ENCODE data around the gene GCNT2. TPM values are rescaled to one million over a fixed set of nuclear protein-coding genes. Genes with fewer than 3 reads are reported as not detected.
"Not testable (repeated sequence)": the region's sequence is repeated elsewhere in the genome, so short reads cannot be mapped to it uniquely, and the experiment has no call there.

The GCNT2 gene
- total RNA-seq, 1 donor from 2014 or later: 27.4 TPM

DNA sequence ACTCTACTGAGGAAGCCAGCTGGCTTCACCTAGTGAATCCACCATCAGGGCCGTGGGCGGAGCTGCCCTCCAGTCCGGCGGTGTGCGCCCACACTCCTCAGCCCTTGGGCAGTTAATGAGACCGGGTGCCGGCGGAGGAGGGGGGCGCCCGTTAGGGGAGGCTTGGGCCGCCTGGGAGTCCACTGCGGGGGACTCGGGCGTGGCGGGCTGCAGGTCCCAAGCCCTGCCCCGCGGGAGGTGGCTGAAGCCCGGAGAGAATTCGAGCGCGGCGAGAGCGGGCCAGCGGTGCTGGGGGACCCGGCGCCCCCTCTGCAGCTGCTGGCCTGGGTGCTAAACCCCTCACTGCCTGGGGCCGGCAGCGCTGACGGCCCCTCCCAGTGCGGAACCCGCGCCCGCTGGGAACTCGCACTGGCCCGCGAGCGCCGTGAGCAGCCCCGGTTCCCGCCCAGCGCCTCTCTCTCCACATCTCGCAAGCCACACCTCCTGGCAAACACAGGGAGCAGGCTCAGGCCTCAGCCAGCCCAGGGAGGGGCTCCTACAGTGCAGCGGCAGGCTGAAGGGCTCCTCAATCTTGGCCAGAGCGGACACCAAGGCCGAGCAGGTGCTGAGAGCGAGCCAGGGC, 38.4 kb upstream of the GCNT2 start:
- ATAC-seq (no peak), DNase-seq (no peak)

DNA sequence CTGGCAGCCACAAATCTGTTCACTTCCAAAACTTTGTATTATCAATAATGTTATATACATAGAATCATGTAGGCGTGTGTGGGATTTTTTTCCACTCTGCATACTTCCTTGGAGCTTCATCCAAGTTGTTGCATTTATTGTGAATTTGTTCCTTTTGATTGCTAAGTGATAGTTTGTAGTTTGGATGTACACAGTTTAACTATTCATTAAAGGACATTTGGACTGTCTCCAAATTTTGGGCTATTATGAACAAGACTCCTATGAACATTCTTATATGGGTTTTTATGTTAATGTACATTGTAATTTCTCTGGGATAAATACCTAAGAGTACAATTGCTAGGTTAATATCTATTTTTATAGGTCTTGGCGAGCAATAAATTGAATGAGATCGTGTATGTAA, 36.2 kb upstream of the GCNT2 start:
- Histone ChIP-seq H3K27ac (no peak overlapping the region), H3K9me3 (no peaks in the 10 kb centered on the region), H3K4me3 (no peak overlapping the region), H3K36me3 (no peaks in the 10 kb centered on the region), H3K4me1 (no peaks in the 10 kb centered on the region), H3K27me3 (no peaks in the 10 kb centered on the region)
- intact Hi-C loops (cut with DNase I): no loop called here
- TF ChIP-seq, protein P1, sequence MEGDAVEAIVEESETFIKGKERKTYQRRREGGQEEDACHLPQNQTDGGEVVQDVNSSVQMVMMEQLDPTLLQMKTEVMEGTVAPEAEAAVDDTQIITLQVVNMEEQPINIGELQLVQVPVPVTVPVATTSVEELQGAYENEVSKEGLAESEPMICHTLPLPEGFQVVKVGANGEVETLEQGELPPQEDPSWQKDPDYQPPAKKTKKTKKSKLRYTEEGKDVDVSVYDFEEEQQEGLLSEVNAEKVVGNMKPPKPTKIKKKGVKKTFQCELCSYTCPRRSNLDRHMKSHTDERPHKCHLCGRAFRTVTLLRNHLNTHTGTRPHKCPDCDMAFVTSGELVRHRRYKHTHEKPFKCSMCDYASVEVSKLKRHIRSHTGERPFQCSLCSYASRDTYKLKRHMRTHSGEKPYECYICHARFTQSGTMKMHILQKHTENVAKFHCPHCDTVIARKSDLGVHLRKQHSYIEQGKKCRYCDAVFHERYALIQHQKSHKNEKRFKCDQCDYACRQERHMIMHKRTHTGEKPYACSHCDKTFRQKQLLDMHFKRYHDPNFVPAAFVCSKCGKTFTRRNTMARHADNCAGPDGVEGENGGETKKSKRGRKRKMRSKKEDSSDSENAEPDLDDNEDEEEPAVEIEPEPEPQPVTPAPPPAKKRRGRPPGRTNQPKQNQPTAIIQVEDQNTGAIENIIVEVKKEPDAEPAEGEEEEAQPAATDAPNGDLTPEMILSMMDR (IDR thresholded peaks at IDR 0.05): no peak
- DNase-seq (no peak), ATAC-seq (no peak)

More for the DNA sequence above, 38.4 kb upstream of the GCNT2 start:
- TF ChIP-seq, protein P1 (IDR thresholded peaks at IDR 0.05): no peak
- no peak overlapping the region for H3K27ac ChIP-seq
- no peaks in the 10 kb centered on the region for H3K27me3 ChIP-seq
- no peaks in the 10 kb centered on the region for H3K4me1 ChIP-seq
- H3K9me3 ChIP-seq: no peaks in the 10 kb centered on the region
- no peak overlapping the region for H3K4me3 ChIP-seq
- no peaks in the 10 kb centered on the region for H3K36me3 ChIP-seq
- intact Hi-C loops (cut with DNase I): no loop called here

DNA sequence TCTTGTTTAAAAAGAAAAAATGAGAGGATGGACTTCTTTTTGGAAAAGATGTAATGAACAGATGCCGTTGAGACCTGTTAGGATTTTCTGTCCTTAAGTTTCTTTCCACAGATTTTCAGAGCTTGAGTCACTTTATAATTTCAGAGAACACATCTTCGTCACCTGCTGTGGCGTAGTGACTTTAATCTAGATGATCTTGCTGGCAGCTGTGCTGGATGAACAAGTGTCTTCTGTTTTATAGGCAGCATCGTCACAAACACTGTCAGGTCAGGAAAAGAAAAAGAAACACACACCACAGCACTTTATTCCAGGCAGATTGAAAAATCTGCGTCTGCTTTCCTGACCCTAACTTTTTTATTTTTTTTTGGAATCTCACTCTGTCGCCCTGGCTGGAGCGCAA, 35.7 kb upstream of the GCNT2 start:
- no peak for DNase-seq
- intact Hi-C loops (cut with DNase I): no loop called here
- TF ChIP-seq, protein P1 (IDR thresholded peaks at IDR 0.05): no peak
- H3K4me3 ChIP-seq: no peak overlapping the region
- H3K4me1 ChIP-seq: no peaks in the 10 kb centered on the region
- no peaks in the 10 kb centered on the region for H3K27me3 ChIP-seq
- H3K36me3 ChIP-seq: no peaks in the 10 kb centered on the region
- ATAC-seq: no peak
- H3K27ac ChIP-seq: no peak overlapping the region
- H3K9me3 ChIP-seq: no peaks in the 10 kb centered on the region

DNA sequence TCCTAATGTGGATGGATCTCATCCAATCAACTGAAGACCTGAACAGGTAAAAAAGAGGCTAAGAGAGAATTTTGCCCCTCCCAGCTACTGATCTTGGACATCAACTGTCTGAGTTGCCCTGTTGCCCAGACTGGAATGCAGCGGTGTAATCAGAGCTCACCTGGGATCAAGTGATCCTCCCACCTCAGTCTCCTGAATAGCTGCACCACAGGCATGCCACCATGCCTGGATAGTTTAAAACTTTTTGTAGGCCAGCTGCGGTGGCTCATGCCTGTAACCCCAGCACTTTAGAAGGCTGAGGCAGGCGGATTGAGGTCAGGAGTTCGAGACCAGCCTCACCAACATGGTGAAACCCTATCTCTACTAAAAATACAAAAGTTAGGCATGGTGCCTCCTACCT, 34.9 kb upstream of the GCNT2 start:
- intact Hi-C loops (cut with DNase I): no loop called here
- TF ChIP-seq, protein P1 (IDR thresholded peaks at IDR 0.05): no peak
- DNase-seq (no peak), ATAC-seq (no peak)
- Histone ChIP-seq H3K27me3 (no peaks in the 10 kb centered on the region), H3K9me3 (no peaks in the 10 kb centered on the region), H3K4me1 (no peaks in the 10 kb centered on the region), H3K27ac (no peak overlapping the region), H3K36me3 (no peaks in the 10 kb centered on the region), H3K4me3 (no peak overlapping the region)

DNA sequence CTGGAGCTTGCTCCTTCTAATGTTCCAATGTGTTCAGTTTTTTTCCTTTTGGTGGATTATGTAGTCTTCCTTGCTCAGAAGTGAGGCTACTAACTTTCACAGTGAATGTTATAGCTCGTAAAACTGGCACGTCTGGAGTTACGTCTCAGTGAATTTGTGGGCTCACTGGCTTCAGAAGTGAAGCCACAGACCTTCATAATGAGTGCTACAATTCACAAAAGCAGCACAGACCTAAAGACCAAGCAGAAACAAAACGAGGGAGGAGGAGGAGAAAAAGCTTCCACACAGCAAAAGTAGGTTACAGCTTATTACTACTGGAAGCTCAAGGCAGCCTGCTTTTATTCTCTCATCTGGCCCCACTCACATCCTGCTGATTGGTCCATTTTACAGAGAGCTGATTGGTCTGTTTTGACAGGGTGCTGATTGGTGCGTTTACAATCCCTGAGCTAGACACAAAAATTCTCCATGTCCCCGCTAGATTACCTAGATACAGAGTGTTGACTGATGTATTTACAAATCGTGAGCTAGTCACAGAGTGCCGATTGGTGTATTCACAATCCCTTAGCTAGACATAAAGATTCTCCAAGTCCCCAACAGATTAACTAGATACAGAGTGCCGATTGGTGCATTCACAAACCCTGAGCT, 34.1 kb upstream of the GCNT2 start:
- intact Hi-C loops (cut with DNase I); H3K4me1 ChIP-seq; ATAC-seq; H3K27me3 ChIP-seq; H3K4me3 ChIP-seq; H3K9me3 ChIP-seq; H3K27ac ChIP-seq; H3K36me3 ChIP-seq; DNase-seq: not testable (repeated sequence)

DNA sequence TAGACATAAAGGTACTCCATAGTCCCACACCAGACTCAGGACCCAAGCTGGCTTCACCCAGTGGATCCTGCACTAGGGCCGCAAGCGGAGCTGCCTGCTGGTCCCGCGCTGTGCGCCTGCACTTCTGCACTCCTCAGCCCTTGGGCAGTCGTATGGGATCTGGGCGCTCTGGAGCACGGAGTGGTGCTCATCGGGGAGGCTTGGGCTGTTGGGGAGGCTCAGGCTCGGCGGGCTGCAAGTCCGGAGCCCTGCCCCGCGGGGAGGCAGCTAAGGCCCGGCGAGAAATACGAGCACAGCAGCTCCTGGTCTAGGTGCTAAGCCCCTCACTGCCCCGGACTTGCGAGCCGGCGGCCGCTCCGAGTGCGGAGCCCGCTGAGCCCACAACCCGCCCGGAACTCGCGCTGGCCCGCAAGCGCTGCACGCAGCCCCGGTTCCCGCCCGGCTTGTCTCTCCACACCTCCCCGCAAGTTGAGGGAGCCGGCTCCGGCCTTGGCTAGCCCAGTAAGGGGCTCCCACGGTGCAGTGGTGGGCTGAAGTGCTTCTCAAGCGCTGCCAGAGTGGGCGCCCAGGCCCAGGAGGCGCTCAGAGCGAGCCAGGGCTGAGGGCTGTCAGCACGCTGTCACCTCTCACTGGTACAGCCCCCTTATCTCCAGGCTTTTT, 33.4 kb upstream of the GCNT2 start:
- TF ChIP-seq, protein P1 (IDR thresholded peaks at IDR 0.05): no peak
- ATAC-seq (no peak), DNase-seq (no peak)
- H3K27me3 ChIP-seq: no peaks in the 10 kb centered on the region
- H3K4me1 ChIP-seq: no peaks in the 10 kb centered on the region
- H3K4me3 ChIP-seq: no peak overlapping the region
- H3K9me3 ChIP-seq: no peaks in the 10 kb centered on the region
- no peaks in the 10 kb centered on the region for H3K36me3 ChIP-seq
- no peak overlapping the region for H3K27ac ChIP-seq
- intact Hi-C loops (cut with DNase I): no loop called here

Measured in upper lobe of right lung (tissue), 1 donor.